Kidney glomerular epithelial cell (primary cell): ENCODE data around the gene GPSM3.

ENCODE experiments used
- DNase-seq: peaks from one replicate; lab custom pipeline; 2025; lab: John Stamatoyannopoulos, UW

GPSM3 gene

GRCh38 chr6:32173051-32173727 lies 19.3 kb downstream of the GPSM3 start:
- DNase-seq: no peak

- no peak for DNase-seq
Measured at GRCh38 chr6:32171234-32171633, 21.2 kb downstream of the GPSM3 start.

GRCh38 chr6:32170294-32170693 lies 22.1 kb downstream of the GPSM3 start:
- no peak for DNase-seq

DNA sequence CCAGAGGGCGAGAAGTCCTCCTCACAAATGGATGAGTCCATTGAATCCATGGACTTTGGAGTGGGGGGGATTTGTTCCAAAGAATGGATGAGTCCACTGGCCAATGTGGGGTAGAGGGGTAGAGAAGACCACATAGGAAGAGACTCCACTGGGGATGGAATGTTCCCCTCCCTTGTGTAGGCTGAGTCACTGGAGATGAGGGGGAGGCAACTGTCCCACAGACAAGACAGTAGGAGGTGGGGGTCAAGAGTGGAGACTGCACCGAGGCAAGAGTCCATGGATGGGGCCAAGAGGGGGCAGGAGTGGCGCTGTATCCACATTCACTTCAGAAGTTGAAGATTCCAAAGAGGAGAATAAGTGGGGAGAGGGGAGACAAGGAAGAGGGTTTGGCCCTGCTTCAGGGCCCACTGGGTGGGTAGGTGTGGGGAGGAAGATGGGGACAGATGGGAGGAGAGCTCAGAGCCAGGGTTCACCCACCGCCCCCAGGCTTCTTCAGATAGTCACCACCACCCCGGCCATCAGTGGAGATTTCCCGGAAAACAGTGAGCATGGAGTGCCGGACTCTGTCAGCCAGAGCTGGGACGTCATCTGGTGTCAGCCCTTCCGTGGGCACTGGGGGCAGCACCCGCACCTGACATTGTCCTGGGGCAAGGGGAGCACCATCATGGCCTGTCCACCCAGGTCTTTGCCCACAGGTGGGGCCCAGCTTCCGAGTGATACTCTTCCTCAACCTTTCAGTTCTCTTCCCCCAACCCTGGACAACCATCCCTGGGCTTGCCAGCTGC lies 23.4 kb downstream of the GPSM3 start:
- no peak for DNase-seq

GRCh38 chr6:32168350-32168749 lies 24.1 kb downstream of the GPSM3 start:
- no peak for DNase-seq

GRCh38 chr6:32167761-32168262 lies 24.6 kb downstream of the GPSM3 start:
- DNase-seq: no peak

DNA sequence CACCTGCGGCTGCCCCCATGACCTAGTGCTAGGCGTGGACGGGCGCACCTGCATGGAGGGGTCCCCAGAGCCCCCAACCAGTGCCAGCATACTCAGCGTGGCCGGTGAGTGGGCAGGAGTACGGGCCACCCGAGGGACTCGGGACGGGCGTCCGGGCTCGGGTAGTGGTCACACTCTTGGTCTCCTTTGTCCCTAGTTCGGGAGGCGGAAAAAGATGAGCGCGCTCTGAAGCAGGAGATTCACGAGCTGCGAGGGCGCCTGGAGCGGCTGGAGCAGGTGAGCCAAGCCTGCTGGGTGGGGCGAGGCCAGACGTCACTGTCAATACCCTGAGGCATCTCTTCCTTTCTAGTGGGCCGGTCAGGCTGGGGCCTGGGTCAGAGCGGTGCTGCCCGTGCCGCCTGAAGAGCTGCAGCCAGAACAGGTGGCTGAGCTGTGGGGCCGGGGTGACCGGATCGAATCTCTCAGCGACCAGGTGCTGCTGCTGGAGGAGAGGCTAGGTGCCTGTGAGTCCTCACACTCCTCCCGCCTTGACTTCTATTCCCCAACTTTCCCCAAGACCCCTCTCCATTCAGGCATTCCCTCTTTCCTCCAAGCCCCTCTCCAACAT lies 25.2 kb downstream of the GPSM3 start:
- no peak for DNase-seq

- DNase-seq: no peak
Measured at GRCh38 chr6:32166411-32167061, 25.9 kb downstream of the GPSM3 start.

DNA sequence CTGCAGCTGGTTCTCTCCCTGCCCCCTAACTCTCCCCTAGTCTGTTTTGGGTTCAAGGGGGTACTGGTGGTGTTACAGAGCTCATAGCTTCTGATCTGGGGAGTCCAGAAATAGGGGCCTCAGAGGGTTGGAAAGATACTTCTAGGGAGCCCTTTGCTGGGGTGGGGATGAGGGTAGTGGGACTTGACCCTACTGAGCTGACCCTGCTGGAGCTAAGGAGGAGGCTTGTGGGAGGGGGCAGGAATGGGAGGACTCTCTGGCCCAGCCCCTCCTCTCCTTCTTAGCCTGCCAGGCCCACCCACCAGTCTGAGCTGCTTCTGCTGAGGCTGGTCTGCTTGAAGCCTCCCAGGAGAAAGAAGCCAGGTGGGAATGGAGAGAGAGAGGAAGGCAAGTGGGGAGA lies 28.1 kb downstream of the GPSM3 start, which contains the start of gene EGFL8:
Gene EGFL8 (plus strand): TSS at position 301 of the 400 bp plus-strand sequence. CDS start 1,571 bp downstream, outside the sequence.
- no peak for DNase-seq

GRCh38 chr6:32163559-32164258 lies 28.7 kb downstream of the GPSM3 start:
- DNase-seq: no peak

- DNase-seq: no peak
Measured at GRCh38 chr6:32158052-32158451, 34.4 kb downstream of the GPSM3 start.

GRCh38 chr6:32156891-32157290 lies 35.6 kb downstream of the GPSM3 start:
- no peak for DNase-seq

DNA sequence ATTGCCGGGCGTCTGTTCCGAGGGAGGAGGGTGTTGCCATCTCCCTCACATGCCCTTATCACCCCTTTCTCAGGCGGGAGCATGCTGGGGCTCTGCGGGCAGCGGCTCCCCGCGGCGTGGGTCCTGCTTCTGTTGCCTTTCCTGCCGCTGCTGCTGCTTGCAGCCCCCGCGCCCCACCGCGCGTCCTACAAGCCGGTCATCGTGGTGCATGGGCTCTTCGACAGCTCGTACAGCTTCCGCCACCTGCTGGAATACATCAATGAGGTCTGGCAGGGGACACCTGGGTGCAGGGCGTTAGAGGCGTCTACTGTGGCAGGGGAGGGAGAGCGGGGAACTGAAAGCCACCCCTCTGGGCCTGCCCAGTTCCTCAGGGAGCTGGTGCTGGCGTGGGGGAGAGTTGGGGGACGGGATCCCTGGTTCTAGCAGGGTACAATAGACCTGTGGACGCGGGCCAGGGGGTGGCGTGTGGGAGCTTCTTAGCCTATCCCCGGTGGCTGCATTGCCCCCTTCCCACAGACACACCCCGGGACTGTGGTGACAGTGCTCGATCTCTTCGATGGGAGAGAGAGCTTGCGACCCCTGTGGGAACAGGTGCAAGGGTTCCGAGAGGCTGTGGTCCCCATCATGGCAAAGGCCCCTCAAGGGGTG lies 37.8 kb downstream of the GPSM3 start:
- peak; percentile 40 for DNase-seq

DNA sequence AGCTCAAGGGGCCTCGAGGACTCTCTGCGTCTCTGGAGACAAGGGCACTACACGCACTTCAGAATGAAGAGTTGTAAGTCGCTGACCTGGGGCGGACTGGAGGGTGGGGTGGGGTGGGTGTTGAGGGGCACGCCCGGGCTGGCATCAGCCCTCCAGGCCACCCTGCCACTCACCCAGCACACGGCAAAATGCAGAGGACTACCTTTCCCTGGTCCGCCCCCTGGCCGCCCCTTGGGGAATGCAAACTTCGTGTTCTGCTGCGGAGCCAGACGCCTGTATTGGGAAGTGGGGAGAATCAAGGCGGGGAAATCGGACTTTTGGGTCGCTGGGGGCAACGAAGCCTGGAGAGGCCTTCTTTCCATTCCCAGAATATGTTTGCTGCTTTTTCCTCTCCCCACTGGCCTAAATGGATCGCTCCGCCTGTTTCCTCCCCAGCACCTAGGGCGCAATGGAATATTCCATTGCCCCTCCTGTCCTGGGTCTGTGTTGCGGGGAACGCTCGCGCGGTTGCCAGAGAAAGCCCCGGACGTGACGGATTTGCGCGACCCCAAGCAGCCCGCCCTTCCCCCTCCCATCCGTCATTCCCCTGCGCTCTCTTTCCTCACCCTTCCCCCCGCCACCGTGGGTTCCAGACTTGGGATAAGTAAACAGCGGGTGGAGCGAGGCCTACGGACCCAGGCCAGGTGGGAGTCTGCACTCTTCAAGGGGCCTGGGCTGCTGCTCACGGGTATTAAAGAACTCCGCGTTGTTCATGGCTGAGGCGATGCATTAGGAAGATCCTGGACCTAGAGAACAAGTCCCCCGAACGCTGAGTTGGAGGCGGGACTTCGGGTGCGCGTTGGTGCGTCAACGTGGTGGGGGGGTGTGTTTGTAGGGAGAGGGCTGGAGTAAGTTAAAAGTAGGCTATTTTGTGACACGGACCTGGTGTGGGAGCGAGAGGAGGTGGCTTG lies 38.6 kb downstream of the GPSM3 start, which contains the start of gene PPT2:
Gene PPT2 (plus strand): TSS at position 578 of the 950 bp plus-strand sequence. CDS start 454 bp downstream, outside the sequence.
- peak; percentile 71 for DNase-seq

GRCh38 chr6:32152769-32153563 lies 39.5 kb downstream of the GPSM3 start:
- DNase-seq: peak; percentile 58

GRCh38 chr6:32151863-32152768 lies 40.3 kb downstream of the GPSM3 start, which contains the start of gene PRRT1:
PRRT1 (minus strand) TSS chr6:32151939; CDS start chr6:32151827, 112 bp downstream.
- no peak for DNase-seq

GRCh38 chr6:32151181-32151862 lies 41.1 kb downstream of the GPSM3 start:
- DNase-seq: no peak
